DOHH2 (cell line): ENCODE measurements around the gene SLC17A8.

Experiments used
- H3F3A ChIP-seq: fragments of 200-600 bp; sonication (generic), shearing (Covaris generic); 2 replicates; pipeline ENCODE4 v1.6.0; 2016; ENCODE audit warnings: antibody characterized with exemption, mild to moderate bottlenecking; ENCODE audit not compliant: control insufficient read depth, insufficient read depth
- H3K27ac ChIP-seq: fragments of 200-600 bp; sonication (generic); 2 replicates; pipeline ENCODE4 v1.5.1; 2014; ENCODE audit warnings: low read depth, mild to moderate bottlenecking, low read length, moderate library complexity
- H3K27me3 ChIP-seq: fragments of 200-600 bp; sonication (generic); 2 replicates; pipeline ENCODE4 v1.6.1; 2014; ENCODE audit warnings: mild to moderate bottlenecking, low read length, mixed read lengths; ENCODE audit not compliant: control insufficient read depth
- H3K36me3 ChIP-seq: fragments of 200-600 bp; sonication (generic); 2 replicates; pipeline ENCODE4 v1.6.1; 2014; ENCODE audit warnings: mild to moderate bottlenecking, low read length, moderate library complexity, mixed read lengths; ENCODE audit not compliant: control insufficient read depth
- H3K4me1 ChIP-seq: fragments of 200-600 bp; sonication (generic); 2 replicates; pipeline ENCODE4 v1.6.1; 2014; ENCODE audit warnings: mild to moderate bottlenecking, low read length, mixed read lengths; ENCODE audit not compliant: control insufficient read depth
- H3K4me2 ChIP-seq: fragments of 200-600 bp; sonication (generic); 2 replicates; pipeline ENCODE4 v1.6.0; 2014; ENCODE audit warnings: mild to moderate bottlenecking, low read length, moderate library complexity
- H3K4me3 ChIP-seq: fragments of 200-600 bp; sonication (generic); 2 replicates; pipeline ENCODE4 v1.5.1; 2014; ENCODE audit warnings: mild to moderate bottlenecking, low read length, mixed read lengths
- H3K79me2 ChIP-seq: fragments of 200-600 bp; sonication (generic); 2 replicates; pipeline ENCODE4 v1.6.1; 2014; ENCODE audit warnings: mild to moderate bottlenecking, low read length, mixed read lengths; ENCODE audit not compliant: control insufficient read depth
- H3K9me2 ChIP-seq: fragments of 200-600 bp; sonication (generic); replicated peaks from 2 replicates; pipeline ENCODE4 v1.6.1; 2014; ENCODE audit warnings: mild to moderate bottlenecking, low read length, mixed read lengths; ENCODE audit not compliant: control insufficient read depth
- H3K9me3 ChIP-seq: fragments of 200-600 bp; sonication (generic); 2 replicates; pipeline ENCODE4 v1.6.1; 2014; ENCODE audit warnings: antibody characterized with exemption, low read length, mixed read lengths; ENCODE audit not compliant: control insufficient read depth, insufficient read depth
- H4K20me1 ChIP-seq: fragments of 200-600 bp; sonication (generic); 2 replicates; pipeline ENCODE4 v1.6.0; 2014; ENCODE audit warnings: low read depth, mild to moderate bottlenecking, antibody characterized with exemption, low read length, moderate library complexity; ENCODE audit not compliant: control insufficient read depth, insufficient read depth
- EZH2phosphoT487 ChIP-seq: fragments of 200-600 bp; sonication (generic); IDR thresholded peaks from 2 replicates; pipeline ENCODE4 v1.6.1; 2017; ENCODE audit warnings: borderline replicate concordance, mild to moderate bottlenecking, antibody characterized with exemption, low read length, moderate library complexity, mixed read lengths
- TF ChIP-seq, protein P1 (sequence below): fragments of 200-600 bp; sonication (generic); IDR thresholded peaks from one replicate; pipeline ENCODE4 v1.5.1; 2014; ENCODE audit warnings: antibody characterized with exemption, mild to moderate bottlenecking, low read depth, low read length; ENCODE audit not compliant: poor library complexity, severe bottlenecking

SLC17A8 gene

GRCh38 chr12:100359248-100359647 is 2.4 kb downstream of the SLC17A8 start:
- no peaks in the 10 kb centered on the region for H3K4me1 ChIP-seq
- H3K27ac ChIP-seq, result no peak overlapping the region
- H3K9me3 ChIP-seq, result no peaks in the 10 kb centered on the region
- H3K4me2 ChIP-seq, result no peak overlapping the region
- H3K9me2 ChIP-seq, result no peaks in the 10 kb centered on the region
- no peaks in the 10 kb centered on the region for H3K79me2 ChIP-seq
- H3F3A ChIP-seq, result no peaks in the 10 kb centered on the region
- H4K20me1 ChIP-seq, result no peaks in the 10 kb centered on the region
- H3K36me3 ChIP-seq, result no peaks in the 10 kb centered on the region
- TF ChIP-seq, protein P1, sequence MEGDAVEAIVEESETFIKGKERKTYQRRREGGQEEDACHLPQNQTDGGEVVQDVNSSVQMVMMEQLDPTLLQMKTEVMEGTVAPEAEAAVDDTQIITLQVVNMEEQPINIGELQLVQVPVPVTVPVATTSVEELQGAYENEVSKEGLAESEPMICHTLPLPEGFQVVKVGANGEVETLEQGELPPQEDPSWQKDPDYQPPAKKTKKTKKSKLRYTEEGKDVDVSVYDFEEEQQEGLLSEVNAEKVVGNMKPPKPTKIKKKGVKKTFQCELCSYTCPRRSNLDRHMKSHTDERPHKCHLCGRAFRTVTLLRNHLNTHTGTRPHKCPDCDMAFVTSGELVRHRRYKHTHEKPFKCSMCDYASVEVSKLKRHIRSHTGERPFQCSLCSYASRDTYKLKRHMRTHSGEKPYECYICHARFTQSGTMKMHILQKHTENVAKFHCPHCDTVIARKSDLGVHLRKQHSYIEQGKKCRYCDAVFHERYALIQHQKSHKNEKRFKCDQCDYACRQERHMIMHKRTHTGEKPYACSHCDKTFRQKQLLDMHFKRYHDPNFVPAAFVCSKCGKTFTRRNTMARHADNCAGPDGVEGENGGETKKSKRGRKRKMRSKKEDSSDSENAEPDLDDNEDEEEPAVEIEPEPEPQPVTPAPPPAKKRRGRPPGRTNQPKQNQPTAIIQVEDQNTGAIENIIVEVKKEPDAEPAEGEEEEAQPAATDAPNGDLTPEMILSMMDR, result no peak
- TF ChIP-seq EZH2phosphoT487, result no peak
- peaks cover 11% of the 10 kb centered on the region; the same call in 1 of the 2 replicates for H3K27me3 ChIP-seq
- no peak overlapping the region for H3K4me3 ChIP-seq

DNA sequence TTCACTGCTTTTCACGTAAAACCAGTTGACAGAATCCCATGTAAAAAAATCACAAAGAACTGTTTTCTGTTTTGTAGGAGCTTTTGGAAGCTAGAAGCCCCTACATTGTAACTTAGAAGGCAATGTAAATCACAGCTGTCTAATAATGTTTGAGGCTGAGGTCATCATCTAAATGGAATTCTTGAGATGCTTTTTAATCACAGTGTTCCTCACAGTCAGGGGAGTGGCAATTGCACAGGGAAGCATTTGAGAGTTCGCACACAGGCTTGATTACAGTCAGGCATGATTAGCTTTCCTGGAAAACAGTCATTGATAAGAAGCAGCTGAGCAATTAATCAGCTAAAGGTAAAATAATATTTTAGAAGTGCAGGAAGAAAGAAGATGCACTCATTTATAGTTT is 2.9 kb downstream of the SLC17A8 start:
- Histone ChIP-seq H3K9me3 (no peaks in the 10 kb centered on the region), H3K27me3 (peaks cover 11% of the 10 kb centered on the region; the same call in 1 of the 2 replicates), H3K9me2 (no peaks in the 10 kb centered on the region), H3K4me3 (no peak overlapping the region), H3K79me2 (no peaks in the 10 kb centered on the region), H3K27ac (no peak overlapping the region), H3K4me1 (no peaks in the 10 kb centered on the region), H3K4me2 (no peak overlapping the region), H3K36me3 (no peaks in the 10 kb centered on the region), H3F3A (no peaks in the 10 kb centered on the region), H4K20me1 (no peaks in the 10 kb centered on the region)
- no peak for TF ChIP-seq EZH2phosphoT487
- TF ChIP-seq, protein P1, result no peak

GRCh38 chr12:100360450-100360849 is 3.6 kb downstream of the SLC17A8 start:
- Histone ChIP-seq H3K4me1 (no peaks in the 10 kb centered on the region), H3K36me3 (no peaks in the 10 kb centered on the region), H3K9me3 (no peaks in the 10 kb centered on the region), H3K4me2 (no peak overlapping the region), H3K4me3 (no peak overlapping the region), H3K27ac (no peak overlapping the region), H3K27me3 (peaks cover 9% of the 10 kb centered on the region; the same call in 1 of the 2 replicates), H3K9me2 (no peaks in the 10 kb centered on the region), H4K20me1 (no peaks in the 10 kb centered on the region), H3K79me2 (no peaks in the 10 kb centered on the region), H3F3A (no peaks in the 10 kb centered on the region)
- TF ChIP-seq, protein P1, result no peak
- TF ChIP-seq EZH2phosphoT487, result no peak
